Measurements from ENCODE around the gene VAV2.

Gene VAV2

GRCh38 chr9:133832877-133833276, 159.2 kb downstream of the VAV2 start:
- no peak for TF ChIP-seq TCF12 (IDR thresholded peaks at IDR 0.05; ENCODE audit: low read depth)
- TF ChIP-seq FOXM1 (IDR thresholded peaks at IDR 0.05; ENCODE audit: borderline replicate concordance, low read depth): no peak

- TF ChIP-seq ZBTB7A (IDR thresholded peaks at IDR 0.05; ENCODE audit: low read depth): no peak
Observed at GRCh38 chr9:133830711-133831110, 161.4 kb downstream of the VAV2 start.

GRCh38 chr9:133830310-133830709, 161.8 kb downstream of the VAV2 start:
- TF ChIP-seq USF1 (IDR thresholded peaks at IDR 0.05) (no peak), CEBPB (IDR thresholded peaks at IDR 0.05) (no peak), REST (IDR thresholded peaks at IDR 0.05; ENCODE audit: low read depth) (no peak)

- TF ChIP-seq TEAD4 (IDR thresholded peaks at IDR 0.05): no peak
- TF ChIP-seq EP300 (IDR thresholded peaks at IDR 0.05; ENCODE audit: borderline replicate concordance): no peak
- no peak for TF ChIP-seq ZBTB7A (IDR thresholded peaks at IDR 0.05; ENCODE audit: low read depth)
- TF ChIP-seq CEBPB (IDR thresholded peaks at IDR 0.05): no peak
Observed at GRCh38 chr9:133828338-133828997, 163.7 kb downstream of the VAV2 start.

GRCh38 chr9:133826289-133827085, 165.6 kb downstream of the VAV2 start:
- TF ChIP-seq REST (IDR thresholded peaks at IDR 0.05; ENCODE audit: low read depth): no peak

GRCh38 chr9:133825555-133826218, 166.4 kb downstream of the VAV2 start:
- TF ChIP-seq FOXM1 (IDR thresholded peaks at IDR 0.05; ENCODE audit: borderline replicate concordance, low read depth) (no peak), USF1 (IDR thresholded peaks at IDR 0.05) (no peak), CREB1 (IDR thresholded peaks at IDR 0.05; ENCODE audit: low read depth) (no peak), REST (IDR thresholded peaks at IDR 0.05; ENCODE audit: low read depth) (no peak)

- TF ChIP-seq EGR1 (IDR thresholded peaks at IDR 0.05): no peak
- TF ChIP-seq USF1 (IDR thresholded peaks at IDR 0.05): no peak
- no peak for TF ChIP-seq REST (IDR thresholded peaks at IDR 0.05; ENCODE audit: low read depth)
- TF ChIP-seq NFIC (IDR thresholded peaks at IDR 0.05): no peak
- TF ChIP-seq YY1 (IDR thresholded peaks at IDR 0.05; ENCODE audit: low read depth): no peak
- TF ChIP-seq MAX (IDR thresholded peaks at IDR 0.05): no peak
- no peak for TF ChIP-seq RAD21 (IDR thresholded peaks at IDR 0.05; ENCODE audit: low read depth)
- TF ChIP-seq TCF12 (IDR thresholded peaks at IDR 0.05; ENCODE audit: low read depth): no peak
- no peak for TF ChIP-seq ZBTB7A (IDR thresholded peaks at IDR 0.05; ENCODE audit: low read depth)
Observed at GRCh38 chr9:133824802-133825186, 167.3 kb downstream of the VAV2 start.
